GM12875 (cell line): Measurements from ENCODE around the gene DOCK3.

Experiments
- H3K4me3 ChIP-seq: one replicate; pipeline ENCODE4 v1.5.1; 2011; ENCODE audit warnings: low read depth, low read length, control low read depth
- CTCF ChIP-seq: IDR thresholded peaks from 2 replicates; pipeline ENCODE4 v1.5.1; 2011; ENCODE audit warnings: low read depth, mild to moderate bottlenecking, control low read depth, inconsistent platforms, low read length, moderate library complexity, borderline replicate concordance; ENCODE audit not compliant: insufficient read depth

Gene DOCK3

GRCh38 chr3:50985893-50986292 lies 311.2 kb downstream of the DOCK3 start:
- H3K4me3 ChIP-seq, result no peak overlapping the region
- no peak for TF ChIP-seq CTCF

GRCh38 chr3:50986726-50987125 lies 312.0 kb downstream of the DOCK3 start:
- no peak overlapping the region for H3K4me3 ChIP-seq

GRCh38 chr3:50994537-50994936 lies 319.8 kb downstream of the DOCK3 start:
- no peak for TF ChIP-seq CTCF

More at GRCh38 chr3:50986726-50987125, 312.0 kb downstream of the DOCK3 start:
- no peak for TF ChIP-seq CTCF

GRCh38 chr3:50995085-50995824 lies 320.5 kb downstream of the DOCK3 start:
- no peak for TF ChIP-seq CTCF
- no peak overlapping the region for H3K4me3 ChIP-seq

More at GRCh38 chr3:50994537-50994936, 319.8 kb downstream of the DOCK3 start:
- no peak overlapping the region for H3K4me3 ChIP-seq

- no peak for TF ChIP-seq CTCF
- H3K4me3 ChIP-seq, result no peak overlapping the region
Observed at GRCh38 chr3:51002495-51002894, 327.8 kb downstream of the DOCK3 start.

GRCh38 chr3:51004235-51004634 lies 329.5 kb downstream of the DOCK3 start:
- no peak for TF ChIP-seq CTCF
- no peak overlapping the region for H3K4me3 ChIP-seq

GRCh38 chr3:51024121-51024520 lies 349.4 kb downstream of the DOCK3 start:
- H3K4me3 ChIP-seq, result no peak overlapping the region
- TF ChIP-seq CTCF, result no peak
